Mesenchymal stem cell (in vitro differentiated cells and primary cell): ENCODE data around the gene SLC7A7.
"Not testable (repeated sequence)": the region's sequence is repeated elsewhere in the genome, so short reads cannot be mapped to it uniquely, and the experiment has no call there.

Experiments used
- DNase-seq: peaks from one replicate; pipeline ENCODE4 v3.0.0-alpha.2; 2013
- H2AFZ ChIP-seq: one replicate; pipeline ENCODE4 v1.6.1; 2013; ENCODE audit warnings: low read depth, mild to moderate bottlenecking, control low read depth, inconsistent platforms, low read length, moderate library complexity
- H2AK5ac ChIP-seq: 2 replicates; pipeline ENCODE4 v1.6.1; 2013; ENCODE audit warnings: low read length, moderate library complexity, mild to moderate bottlenecking, inconsistent platforms; ENCODE audit not compliant: severe bottlenecking
- H2BK120ac ChIP-seq: one replicate; pipeline ENCODE4 v1.6.1; 2013; ENCODE audit warnings: low read depth, mild to moderate bottlenecking, inconsistent platforms, low read length, moderate library complexity
- H2BK12ac ChIP-seq, 2 experiments: one replicate each; pipeline ENCODE4 v1.6.1; 2013; ENCODE audit warnings: inconsistent platforms in 2 of 2, low read length in 2 of 2, mild to moderate bottlenecking in 2 of 2, moderate library complexity in 2 of 2, control low read depth in 1 of 2
- H2BK15ac ChIP-seq: one replicate; pipeline ENCODE4 v1.6.1; 2013; ENCODE audit warnings: mild to moderate bottlenecking, low read depth, inconsistent platforms; ENCODE audit not compliant: poor library complexity, severe bottlenecking
- H2BK5ac ChIP-seq: 2 replicates; pipeline ENCODE4 v1.6.1; 2013; ENCODE audit warnings: low read depth, mild to moderate bottlenecking, low read length, control low read depth, inconsistent platforms; ENCODE audit not compliant: poor library complexity, severe bottlenecking
- H3K14ac ChIP-seq, 2 experiments: one replicate each; pipeline ENCODE4 v1.6.1; 2013; ENCODE audit warnings: inconsistent platforms in 2 of 2, low read length in 2 of 2, control low read depth in 1 of 2, mild to moderate bottlenecking in 1 of 2, moderate library complexity in 1 of 2
- H3K18ac ChIP-seq, 2 experiments: one replicate each; pipeline ENCODE4 v1.6.1; 2013; ENCODE audit warnings: inconsistent platforms in 2 of 2, low read length in 2 of 2, control low read depth in 1 of 2, low read depth in 1 of 2, mild to moderate bottlenecking in 1 of 2
- H3K23ac ChIP-seq, 2 experiments: one replicate each; pipeline ENCODE4 v1.6.1; 2013; ENCODE audit warnings: inconsistent platforms in 2 of 2, low read length in 2 of 2, mild to moderate bottlenecking in 2 of 2, moderate library complexity in 2 of 2, control low read depth in 1 of 2
- H3K27ac ChIP-seq: 2 replicates; pipeline ENCODE4 v1.5.1; 2013; ENCODE audit warnings: mild to moderate bottlenecking, moderate library complexity, low read length, control low read depth, inconsistent platforms; ENCODE audit not compliant: poor library complexity, severe bottlenecking
- H3K27me3 ChIP-seq, 2 experiments: 2 replicates each; pipeline versions ENCODE4 v1.6.1 to v1.7.0; 2013; ENCODE audit warnings: low read length in 2 of 2, mild to moderate bottlenecking in 2 of 2, moderate library complexity in 2 of 2, control low read depth in 1 of 2, inconsistent platforms in 1 of 2; ENCODE audit not compliant: control insufficient read depth in 1 of 2, insufficient read depth in 1 of 2
- H3K36me3 ChIP-seq, 2 experiments: 2 replicates each; pipeline versions ENCODE4 v1.6.1 to v1.7.0; 2013; ENCODE audit warnings: low read length in 2 of 2, control low read depth in 1 of 2, inconsistent platforms in 1 of 2, low read depth in 1 of 2, mild to moderate bottlenecking in 1 of 2; ENCODE audit not compliant: insufficient read depth in 2 of 2, control insufficient read depth in 1 of 2
- H3K4ac ChIP-seq, 2 experiments: one replicate each; pipeline ENCODE4 v1.6.1; 2013; ENCODE audit warnings: inconsistent platforms in 2 of 2, low read length in 2 of 2, mild to moderate bottlenecking in 2 of 2, moderate library complexity in 2 of 2, control low read depth in 1 of 2, low read depth in 1 of 2
- H3K4me1 ChIP-seq: 2 replicates; pipeline ENCODE4 v1.6.1; 2013; ENCODE audit warnings: low read depth, low read length, control low read depth; ENCODE audit not compliant: control insufficient read depth, insufficient read depth
- H3K4me2 ChIP-seq: 2 replicates; pipeline ENCODE4 v1.6.1; 2013; ENCODE audit warnings: low read length, mild to moderate bottlenecking, inconsistent platforms; ENCODE audit not compliant: poor library complexity, severe bottlenecking
- H3K4me3 ChIP-seq, 2 experiments: 2 replicates each; pipeline versions ENCODE4 v1.5.1 to v1.7.0; 2013; ENCODE audit warnings: low read length in 2 of 2, mild to moderate bottlenecking in 2 of 2, control low read depth in 1 of 2, low read depth in 1 of 2; ENCODE audit not compliant: insufficient read depth in 1 of 2
- H3K79me1 ChIP-seq: replicated peaks from 2 replicates; pipeline ENCODE4 v1.6.1; 2013; ENCODE audit warnings: mild to moderate bottlenecking, control low read depth, low read length, inconsistent platforms; ENCODE audit not compliant: poor library complexity, severe bottlenecking
- H3K9ac ChIP-seq: 2 replicates; pipeline ENCODE4 v1.7.0; 2013; ENCODE audit warnings: mild to moderate bottlenecking, low read length, moderate library complexity
- H3K9me3 ChIP-seq: 2 replicates; pipeline ENCODE4 v1.7.0; 2013; ENCODE audit warnings: mild to moderate bottlenecking, low read length; ENCODE audit not compliant: control insufficient read depth
- H4K8ac ChIP-seq: one replicate; pipeline ENCODE4 v1.6.1; 2013; ENCODE audit warnings: inconsistent platforms, mild to moderate bottlenecking, low read length, moderate library complexity
- H4K91ac ChIP-seq: one replicate; pipeline ENCODE4 v1.6.1; 2013; ENCODE audit warnings: mild to moderate bottlenecking, low read length, inconsistent platforms
- WGBS: methylation state at CpG from one replicate; pipeline ENCODE4 v1.1.7; 2013; ENCODE audit warnings: mixed read lengths; 5-methylcytosine and 5-hydroxymethylcytosine counted together

The SLC7A7 gene

DNA sequence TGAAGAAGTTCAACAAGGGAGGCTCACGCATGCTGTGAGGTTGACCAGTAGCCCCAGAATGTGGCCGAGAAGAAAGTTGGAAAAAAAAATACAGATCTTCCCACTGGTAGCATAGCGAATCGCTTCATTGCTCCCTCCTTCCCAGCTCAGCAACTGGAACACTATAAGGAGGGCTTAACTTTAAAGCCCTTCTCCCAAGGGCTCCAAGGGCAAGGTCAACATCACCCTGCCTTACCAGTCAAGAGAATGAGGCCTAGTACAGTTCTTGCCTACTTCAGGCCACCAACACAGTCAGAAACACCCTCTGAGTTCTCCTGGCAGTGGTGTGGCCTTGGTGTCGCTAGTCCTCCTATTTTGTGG, 34.3 kb downstream of the SLC7A7 start:
- WGBS = 94% methylated on average over 5 of the region's 5 CpGs
- Histone ChIP-seq H3K9me3 (no peaks in the 10 kb centered on the region), H3K27ac (peak overlapping the region; percentile 66), H3K4me3 (no peak overlapping the region), H3K23ac (no peak overlapping the region), H3K14ac (peak overlapping the region in 1 of 2 experiments; percentile 30), H3K4me2 (no peak overlapping the region), H4K91ac (no peak overlapping the region), H2BK120ac (no peak overlapping the region), H2AFZ (no peak overlapping the region), H3K36me3 (peaks cover 0 to 3% of the 10 kb centered on the region in 2 experiments), H3K4ac (peak overlapping the region in 1 of 2 experiments; percentile 1), H3K18ac (peak overlapping the region in 1 of 2 experiments; percentile 73), H4K8ac (peak overlapping the region; percentile 10), H2AK5ac (peak overlapping the region; percentile 8), H2BK5ac (no peak overlapping the region), H2BK15ac (no peak overlapping the region), H3K4me1 (peaks cover 20% of the 10 kb centered on the region), H3K79me1 (no peaks in the 10 kb centered on the region), H3K27me3 (no peaks in the 10 kb centered on the region), H2BK12ac (peak overlapping the region in 1 of 2 experiments; percentile 46), H3K9ac (no peak overlapping the region)
- DNase-seq = no peak

DNA sequence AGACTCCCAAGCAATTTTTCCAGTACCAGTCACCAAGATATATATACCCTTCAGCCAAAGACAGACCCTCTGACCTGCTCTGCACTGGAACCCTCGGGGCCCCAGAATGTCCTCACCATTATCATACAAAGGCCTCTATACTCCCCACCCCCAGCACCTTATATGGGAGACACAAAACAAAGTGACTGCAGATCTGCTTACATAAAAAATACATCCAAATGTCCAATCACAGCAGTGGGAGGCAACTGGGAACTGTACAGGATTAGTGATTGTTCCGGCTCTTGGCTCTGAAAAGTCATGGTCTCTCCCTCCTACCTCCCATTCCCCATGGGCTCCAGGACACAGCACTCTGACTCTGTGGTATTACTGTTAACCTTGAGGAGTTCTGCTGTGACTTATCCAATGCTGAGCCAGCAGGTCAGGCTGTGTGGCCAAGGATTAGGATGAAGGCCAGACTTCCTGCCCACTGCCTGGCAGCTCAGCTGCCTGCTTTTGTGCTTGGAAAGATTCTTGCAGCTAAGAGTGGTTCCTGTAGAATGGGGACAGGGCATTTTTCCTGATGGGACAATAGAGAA, 35.0 kb downstream of the SLC7A7 start:
- no peaks in the 10 kb centered on the region for H3K27me3 ChIP-seq
- no peak overlapping the region for H3K9ac ChIP-seq
- H3K4me2 ChIP-seq = no peak overlapping the region
- no peak overlapping the region for H2BK120ac ChIP-seq
- H2AFZ ChIP-seq = no peak overlapping the region
- H3K23ac ChIP-seq = no peak overlapping the region
- H2BK5ac ChIP-seq = no peak overlapping the region
- H3K14ac ChIP-seq = peak overlapping the region in 1 of 2 experiments; percentile 74
- peak overlapping the region; percentile 67 for H3K27ac ChIP-seq
- DNase-seq = peak; percentile 28
- 68% methylated on average over 2 of the region's 2 CpGs for WGBS
- peak overlapping the region in 1 of 2 experiments; percentile 49 for H2BK12ac ChIP-seq
- H3K9me3 ChIP-seq = no peaks in the 10 kb centered on the region
- no peak overlapping the region for H4K91ac ChIP-seq
- no peak overlapping the region for H2BK15ac ChIP-seq
- H3K18ac ChIP-seq = peak overlapping the region in 1 of 2 experiments; percentile 46
- H3K79me1 ChIP-seq = no peaks in the 10 kb centered on the region
- H4K8ac ChIP-seq = peak overlapping the region; percentile 63
- H2AK5ac ChIP-seq = peak overlapping the region; percentile 94
- H3K4ac ChIP-seq = no peak overlapping the region
- H3K4me3 ChIP-seq = no peak overlapping the region
- peaks cover 20% of the 10 kb centered on the region for H3K4me1 ChIP-seq
- peaks cover 0 to 10% of the 10 kb centered on the region in 2 experiments for H3K36me3 ChIP-seq

DNA sequence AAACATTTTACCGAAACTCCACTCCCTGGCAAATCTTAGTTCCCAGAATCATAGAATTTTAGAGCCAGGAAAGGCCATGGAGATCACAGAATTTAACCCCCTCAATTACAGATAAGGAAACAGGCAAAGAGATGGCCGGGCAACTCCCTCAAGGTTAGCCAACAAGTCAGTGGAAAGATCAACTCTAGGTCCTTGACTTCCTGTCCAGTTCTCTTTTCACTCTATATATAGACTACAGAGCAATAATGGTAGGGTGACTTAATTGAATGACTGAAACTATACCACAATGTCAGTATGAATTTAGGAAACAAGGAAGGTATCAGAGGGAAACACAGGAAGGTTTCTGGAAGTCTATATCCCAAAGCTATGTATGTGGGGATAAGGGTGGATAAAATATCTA, 37.2 kb downstream of the SLC7A7 start:
- Histone ChIP-seq H3K18ac (no peak overlapping the region), H2BK15ac (no peak overlapping the region), H3K27me3 (no peaks in the 10 kb centered on the region), H3K36me3 (peaks cover 10 to 31% of the 10 kb centered on the region in 2 experiments), H2AK5ac (no peak overlapping the region), H2BK5ac (no peak overlapping the region), H3K9me3 (no peaks in the 10 kb centered on the region), H4K91ac (no peak overlapping the region), H3K14ac (no peak overlapping the region), H3K27ac (no peak overlapping the region), H3K9ac (no peak overlapping the region), H3K23ac (no peak overlapping the region), H2BK120ac (no peak overlapping the region), H3K4me1 (peaks cover 18% of the 10 kb centered on the region), H4K8ac (no peak overlapping the region), H2BK12ac (no peak overlapping the region), H3K4me3 (no peak overlapping the region), H3K4me2 (no peak overlapping the region), H3K79me1 (peaks cover 2% of the 10 kb centered on the region), H2AFZ (no peak overlapping the region), H3K4ac (no peak overlapping the region)
- WGBS = 100% methylated on average over 1 of the region's 2 CpGs
- no peak for DNase-seq

DNA sequence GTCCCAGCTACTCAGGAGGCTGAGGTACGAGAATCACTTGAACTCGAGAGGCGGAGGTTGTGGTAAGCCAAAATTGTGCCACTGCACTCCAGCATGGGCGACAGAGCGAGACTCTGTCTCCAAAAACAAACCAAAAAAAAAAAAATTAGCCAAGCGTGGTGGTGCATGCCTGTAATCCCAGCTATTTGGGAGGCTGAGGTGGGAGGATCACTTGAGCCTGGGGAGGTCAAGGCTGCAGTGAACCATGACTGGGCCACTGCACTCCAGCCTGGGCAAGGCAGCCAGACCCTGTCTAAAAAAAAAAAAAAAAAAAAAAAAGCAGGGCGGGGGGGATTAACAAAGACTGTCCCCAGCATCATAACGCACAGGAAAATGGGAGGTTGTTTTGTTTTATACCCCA, 38.4 kb downstream of the SLC7A7 start:
- H3K27ac ChIP-seq, H2BK12ac ChIP-seq, H2BK120ac ChIP-seq, H3K4ac ChIP-seq, H2BK15ac ChIP-seq, H3K4me3 ChIP-seq, H3K4me2 ChIP-seq, H3K9ac ChIP-seq, H3K9me3 ChIP-seq, H3K14ac ChIP-seq, H2AFZ ChIP-seq, H4K91ac ChIP-seq, H3K18ac ChIP-seq, H3K27me3 ChIP-seq, H2AK5ac ChIP-seq, H3K23ac ChIP-seq, H4K8ac ChIP-seq, H3K79me1 ChIP-seq, DNase-seq, H2BK5ac ChIP-seq: not testable (repeated sequence)
- 85% methylated on average over 6 of the region's 8 CpGs for WGBS
- peaks cover 14% of the 10 kb centered on the region for H3K4me1 ChIP-seq
- peaks cover 15 to 40% of the 10 kb centered on the region in 2 experiments for H3K36me3 ChIP-seq
